ENCODE data around the gene MMD2.

The MMD2 gene

DNA sequence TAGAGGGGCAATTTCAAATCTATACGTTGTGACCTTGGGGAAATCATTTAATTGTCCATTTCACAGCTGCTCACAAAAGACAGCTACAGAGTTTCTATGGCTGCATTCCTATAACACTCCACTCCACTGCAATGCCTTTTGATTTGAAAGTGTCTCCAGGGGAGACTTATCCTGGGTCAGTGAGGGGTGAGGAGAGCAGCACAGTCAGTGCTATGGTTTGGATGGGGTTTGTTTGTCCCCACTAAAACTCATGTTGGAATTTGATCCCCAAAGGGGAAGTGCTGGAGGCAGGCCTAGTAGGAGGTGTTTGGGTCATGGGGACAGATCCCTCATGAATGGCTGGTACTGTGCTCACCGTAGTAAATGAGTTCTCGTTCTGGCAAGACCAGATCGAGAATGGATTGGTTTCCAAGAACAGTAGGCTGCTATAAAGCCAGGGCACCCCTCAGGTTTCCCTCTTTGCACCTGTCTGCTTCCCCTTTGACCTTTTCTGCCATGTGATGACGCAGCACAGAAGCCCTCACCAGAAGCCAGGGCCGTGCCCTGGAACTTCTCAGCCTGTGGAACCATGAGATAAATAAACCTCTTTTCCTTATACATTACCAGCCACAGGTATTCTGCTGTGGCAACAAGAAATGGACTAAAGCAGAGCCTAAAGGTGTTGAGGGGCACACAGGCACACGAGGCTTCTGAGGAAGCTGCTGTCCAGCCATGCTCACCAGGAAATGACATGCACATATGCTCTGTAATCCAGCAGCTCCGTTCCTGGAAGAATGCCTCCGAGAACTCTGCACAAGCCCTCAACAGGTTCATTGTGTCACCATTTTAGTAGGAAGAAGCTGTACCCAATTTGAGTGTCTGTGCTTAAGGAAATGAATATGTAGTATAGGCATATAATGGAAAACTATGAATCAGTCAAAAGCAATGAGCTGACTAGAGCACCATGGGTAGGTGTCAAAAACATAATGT lies 92.2 kb downstream of the MMD2 start:
- DNase-seq, result no peak

- no peak for DNase-seq
These were observed 96.8 kb downstream of the MMD2 start for GRCh38 chr7:4862156-4862555.

- DNase-seq, result no peak
These were observed 97.3 kb downstream of the MMD2 start, which contains the start of gene PAPOLB for GRCh38 chr7:4861673-4862072. PAPOLB (minus strand) TSS chr7:4862030; CDS start chr7:4861810, 220 bp downstream.

GRCh38 chr7:4861227-4861626 lies 97.8 kb downstream of the MMD2 start:
- DNase-seq, result no peak

GRCh38 chr7:4857189-4857588 lies 101.8 kb downstream of the MMD2 start:
- no peak for DNase-seq

GRCh38 chr7:4856336-4857057 lies 102.5 kb downstream of the MMD2 start:
- DNase-seq, result peak; percentile 2

Measured in NCI-H2029 treated with DMSO at 0.1 percent for 48 hours (cell line).